SH-SY5Y (cell line): ENCODE measurements around the gene GPR157.

ENCODE experiments used
- GATA2 ChIP-seq: IDR thresholded peaks from 2 replicates; pipeline ENCODE4 v1.6.1; 2011; ENCODE audit warnings: mild to moderate bottlenecking, low read depth, low read length
- GATA3 ChIP-seq: IDR thresholded peaks from 2 replicates; pipeline ENCODE4 v1.6.1; 2011; ENCODE audit warnings: low read depth, mild to moderate bottlenecking, low read length, moderate library complexity

DNA sequence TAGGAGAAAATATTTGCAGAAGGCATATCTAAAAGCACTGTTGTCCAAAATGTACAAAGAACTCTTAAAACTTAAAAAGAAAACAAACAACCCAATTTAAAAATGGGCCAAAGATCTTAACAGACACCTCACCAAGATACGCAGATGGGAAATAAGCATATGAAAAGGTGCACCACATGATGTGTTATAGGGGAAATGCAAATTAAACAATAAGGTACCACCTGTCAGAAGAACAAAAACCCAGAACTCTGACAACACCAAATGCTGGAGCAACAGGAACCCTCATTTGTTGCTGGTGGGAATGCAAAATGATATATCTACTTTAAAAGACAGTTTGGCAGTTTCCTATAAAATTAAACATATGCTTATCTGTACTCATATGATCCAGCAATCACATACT is 77.5 kb downstream of the GPR157 start:
- TF ChIP-seq GATA2 (no peak), GATA3 (no peak)
